ENCODE results near the gene TASP1.

DNA sequence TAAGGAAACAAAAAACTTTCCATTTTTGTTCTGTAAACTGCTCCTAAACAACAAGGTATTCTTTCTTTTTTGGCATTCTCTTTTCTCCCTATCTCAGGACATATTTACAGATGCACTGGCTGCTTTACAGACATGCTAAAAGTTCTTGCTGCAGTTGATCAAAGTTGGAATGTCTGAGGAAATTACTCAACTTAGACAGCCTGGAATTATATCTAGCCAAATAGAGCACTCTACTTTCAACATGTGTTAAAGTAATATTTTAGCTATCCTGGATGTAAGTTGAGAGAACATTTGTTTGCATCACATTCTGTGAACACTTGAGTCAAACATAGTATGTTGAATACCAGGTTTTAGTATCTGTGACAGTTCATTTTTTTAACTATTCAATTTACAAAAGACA lies 24.8 kb downstream of the TASP1 start:
- TF ChIP-seq, protein P1, sequence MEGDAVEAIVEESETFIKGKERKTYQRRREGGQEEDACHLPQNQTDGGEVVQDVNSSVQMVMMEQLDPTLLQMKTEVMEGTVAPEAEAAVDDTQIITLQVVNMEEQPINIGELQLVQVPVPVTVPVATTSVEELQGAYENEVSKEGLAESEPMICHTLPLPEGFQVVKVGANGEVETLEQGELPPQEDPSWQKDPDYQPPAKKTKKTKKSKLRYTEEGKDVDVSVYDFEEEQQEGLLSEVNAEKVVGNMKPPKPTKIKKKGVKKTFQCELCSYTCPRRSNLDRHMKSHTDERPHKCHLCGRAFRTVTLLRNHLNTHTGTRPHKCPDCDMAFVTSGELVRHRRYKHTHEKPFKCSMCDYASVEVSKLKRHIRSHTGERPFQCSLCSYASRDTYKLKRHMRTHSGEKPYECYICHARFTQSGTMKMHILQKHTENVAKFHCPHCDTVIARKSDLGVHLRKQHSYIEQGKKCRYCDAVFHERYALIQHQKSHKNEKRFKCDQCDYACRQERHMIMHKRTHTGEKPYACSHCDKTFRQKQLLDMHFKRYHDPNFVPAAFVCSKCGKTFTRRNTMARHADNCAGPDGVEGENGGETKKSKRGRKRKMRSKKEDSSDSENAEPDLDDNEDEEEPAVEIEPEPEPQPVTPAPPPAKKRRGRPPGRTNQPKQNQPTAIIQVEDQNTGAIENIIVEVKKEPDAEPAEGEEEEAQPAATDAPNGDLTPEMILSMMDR (IDR thresholded peaks at IDR 0.05), result no peak
- no peak for TF ChIP-seq POLR2A (IDR thresholded peaks at IDR 0.05)
